ENCODE measurements around the gene MED15.
A peak's percentile ranks its signal among the peaks of the same experiment; 100 is the strongest.

The MED15 gene

DNA sequence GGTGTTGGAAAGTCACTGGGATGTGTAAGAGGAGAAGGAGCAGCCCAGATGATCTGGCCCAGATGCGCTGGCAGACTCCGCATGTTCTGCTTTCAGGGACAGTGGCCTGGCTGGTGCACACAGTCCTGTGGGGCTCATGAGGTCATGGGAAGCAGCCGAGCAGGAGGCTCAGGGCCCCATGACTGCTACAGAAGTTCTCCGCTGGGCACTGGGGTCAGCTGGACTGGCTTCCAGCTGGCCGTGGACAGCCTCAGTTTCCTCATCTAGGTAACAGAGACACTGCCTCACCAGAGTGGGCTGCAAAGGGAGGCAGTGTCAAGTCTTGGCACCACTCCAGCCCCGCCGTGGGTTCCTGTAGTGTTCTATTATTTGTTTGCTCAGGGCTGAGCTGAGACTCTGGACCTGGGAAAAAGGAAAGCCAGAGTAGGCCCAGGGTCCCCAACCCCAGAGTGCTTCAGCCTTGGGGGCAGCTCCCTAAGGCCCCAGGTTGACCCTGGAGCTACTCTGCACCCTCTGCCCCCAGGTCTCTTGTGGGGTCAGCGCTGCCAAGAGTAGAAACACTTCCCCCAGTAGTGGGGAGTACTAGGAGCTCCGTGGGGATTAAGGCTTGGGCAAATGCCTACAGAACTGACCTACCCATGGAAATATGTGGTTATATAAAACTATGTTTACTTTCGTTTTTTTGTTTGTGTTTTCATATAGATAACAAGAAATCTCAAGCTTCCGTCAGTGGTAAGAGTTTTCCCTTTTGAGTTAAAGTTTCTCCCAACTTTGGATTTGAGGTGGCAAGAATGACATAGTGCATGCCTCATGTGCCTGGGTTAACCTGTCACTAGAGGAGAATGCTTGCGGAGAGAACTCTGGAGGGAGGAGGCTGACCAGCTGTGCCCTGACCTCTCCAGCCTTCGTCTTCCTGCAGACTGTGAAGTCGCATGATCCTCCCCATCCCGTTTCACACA lies 45.3 kb downstream of the MED15 start:
- DNase-seq (ENCODE audit: low read depth): no peak

GRCh38 chr22:20553947-20554741 lies 46.7 kb downstream of the MED15 start:
- no peak for DNase-seq (ENCODE audit: low read depth)

GRCh38 chr22:20554824-20555223 lies 47.4 kb downstream of the MED15 start:
- DNase-seq (ENCODE audit: low read depth): no peak

- DNase-seq (ENCODE audit: low read depth): no peak
These were observed 51.1 kb downstream of the MED15 start for GRCh38 chr22:20558534-20558933.

- no peak for DNase-seq (ENCODE audit: low read depth)
These were observed 51.9 kb downstream of the MED15 start for GRCh38 chr22:20559174-20559760.

GRCh38 chr22:20560716-20561115 lies 53.3 kb downstream of the MED15 start:
- no peak for DNase-seq (ENCODE audit: low read depth)

DNA sequence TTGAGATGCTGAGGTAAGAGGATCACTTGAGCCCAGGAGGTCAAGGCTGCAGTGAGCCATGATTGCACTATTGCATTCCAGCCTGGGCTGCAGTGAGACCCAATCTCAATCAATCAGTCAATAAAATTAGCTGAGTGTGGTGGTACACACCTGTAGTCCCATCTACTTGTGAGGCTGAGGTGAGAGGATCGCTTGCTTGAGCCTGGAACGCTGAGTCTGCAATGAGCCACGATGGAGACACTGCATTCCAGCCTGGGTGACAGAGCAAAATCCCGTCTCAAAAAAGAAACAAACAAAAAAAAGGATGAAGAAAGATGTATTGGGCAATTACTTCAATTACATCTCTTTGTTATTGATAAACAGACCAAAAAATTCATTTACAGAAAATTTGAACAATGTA lies 54.5 kb downstream of the MED15 start:
- no peak for DNase-seq (ENCODE audit: low read depth)

DNA sequence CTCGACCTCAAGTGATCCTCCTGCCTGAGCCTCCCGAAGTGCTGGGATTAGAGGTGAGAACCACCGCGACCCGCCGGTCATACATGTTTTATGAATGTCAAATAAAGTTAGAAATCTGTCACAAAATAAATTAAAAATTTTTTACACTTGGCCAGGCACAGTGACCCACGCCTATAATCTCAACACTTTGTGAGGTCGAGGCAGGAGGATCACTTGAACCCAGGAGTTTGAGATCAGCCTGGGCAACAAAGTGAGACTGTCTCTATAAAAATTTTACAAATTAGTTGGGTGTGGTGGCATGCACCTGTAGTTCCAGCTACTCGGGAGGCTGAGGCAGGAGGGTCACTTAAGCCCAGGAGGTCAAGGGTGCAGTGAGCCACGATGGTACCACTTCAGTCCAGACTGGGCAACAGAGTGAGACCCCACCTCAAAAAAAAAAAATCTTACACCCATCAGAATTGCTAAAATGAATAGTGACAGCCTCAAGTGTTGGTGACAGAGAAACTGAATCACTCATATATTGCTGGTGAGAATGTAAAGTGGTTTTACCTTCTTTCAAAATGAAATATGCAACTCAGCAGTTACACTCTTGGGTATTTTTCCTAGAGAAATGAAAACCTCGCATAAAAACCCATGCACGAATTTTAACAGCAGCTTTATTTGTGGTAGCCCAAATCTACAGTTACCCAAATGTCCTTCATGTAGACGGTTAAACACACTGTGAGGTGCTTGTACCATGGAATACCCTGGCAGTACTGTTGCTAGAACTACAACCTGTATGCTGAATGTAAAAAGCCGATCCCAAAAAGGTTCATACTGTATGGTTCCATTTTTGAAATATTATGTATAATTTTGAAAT lies 55.4 kb downstream of the MED15 start:
- DNase-seq (ENCODE audit: low read depth): no peak

DNA sequence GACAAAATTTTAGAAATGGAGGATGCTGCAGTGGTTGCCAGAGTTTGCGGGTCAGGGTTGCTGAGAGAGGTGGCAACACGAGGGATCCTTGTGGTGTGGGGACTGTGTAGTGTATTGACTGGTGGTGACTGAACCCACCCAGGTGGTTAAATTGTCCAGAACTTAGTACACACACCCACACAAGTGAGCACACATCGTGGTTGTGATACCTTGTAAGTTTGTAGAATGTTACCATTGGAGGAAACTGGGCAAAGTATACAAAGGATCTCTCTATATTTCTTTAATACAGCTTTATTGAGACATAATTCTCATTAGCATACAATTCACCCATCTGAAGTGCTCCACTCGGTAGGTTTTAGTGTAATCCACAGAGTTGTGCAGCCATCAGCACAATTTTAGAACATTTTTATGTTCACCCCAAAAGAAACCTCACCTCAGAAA lies 56.1 kb downstream of the MED15 start:
- no peak for DNase-seq (ENCODE audit: low read depth)

DNA sequence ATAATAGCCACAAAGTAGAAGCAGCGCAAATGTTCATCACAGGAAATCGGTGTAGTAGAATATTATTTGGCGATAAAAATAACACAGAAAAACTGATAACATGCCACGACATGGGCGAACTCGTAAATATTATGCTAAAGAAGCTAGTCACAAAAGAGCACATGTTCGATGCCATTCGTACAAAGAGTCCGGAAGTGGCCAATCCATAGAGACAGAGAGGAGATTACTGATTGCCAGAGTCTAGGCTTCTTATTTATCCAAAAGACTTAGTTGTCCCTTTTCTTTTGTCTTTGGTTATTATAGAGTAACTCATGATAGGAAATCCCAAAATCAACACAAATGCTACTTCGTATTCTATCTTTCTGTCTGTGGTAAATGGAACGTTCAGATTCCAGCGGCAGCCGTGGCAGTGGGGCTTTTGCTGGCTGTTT lies 56.5 kb downstream of the MED15 start:
- DNase-seq (ENCODE audit: low read depth): no peak

DNA sequence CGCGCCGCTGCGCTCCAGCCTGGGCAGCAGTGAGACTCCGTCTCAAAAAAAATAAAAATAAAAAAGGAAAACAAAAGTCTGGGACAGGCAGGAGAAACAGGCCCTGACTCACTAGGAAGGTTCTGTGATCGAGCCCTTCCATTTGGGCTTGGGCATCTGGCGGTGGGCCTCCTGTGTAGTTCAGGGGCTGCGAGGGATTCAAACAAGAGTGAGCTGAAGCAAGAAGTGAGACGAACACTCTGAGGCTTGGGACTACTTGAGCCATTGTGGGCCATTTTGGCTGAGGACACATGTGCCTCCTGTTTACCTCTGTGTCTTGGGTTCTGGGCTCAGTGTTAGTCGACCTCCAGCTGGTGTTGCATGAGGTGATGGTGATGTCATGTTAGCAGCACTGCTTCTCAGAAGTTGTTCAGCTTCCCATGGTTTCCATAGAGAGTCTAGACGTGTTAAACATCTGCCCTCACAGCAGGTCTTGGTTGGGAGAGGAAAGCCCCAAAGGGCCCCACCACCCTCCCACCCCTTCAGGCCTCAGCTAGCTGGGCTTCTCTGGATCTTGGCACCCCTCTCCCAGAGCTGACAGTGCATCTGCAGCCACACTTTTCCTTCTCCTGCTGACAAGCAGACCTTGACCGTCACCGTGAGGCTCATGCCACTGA lies 57.8 kb downstream of the MED15 start:
- no peak for DNase-seq (ENCODE audit: low read depth)

- DNase-seq (ENCODE audit: low read depth): no peak
These were observed 58.4 kb downstream of the MED15 start for GRCh38 chr22:20565761-20566160.

DNA sequence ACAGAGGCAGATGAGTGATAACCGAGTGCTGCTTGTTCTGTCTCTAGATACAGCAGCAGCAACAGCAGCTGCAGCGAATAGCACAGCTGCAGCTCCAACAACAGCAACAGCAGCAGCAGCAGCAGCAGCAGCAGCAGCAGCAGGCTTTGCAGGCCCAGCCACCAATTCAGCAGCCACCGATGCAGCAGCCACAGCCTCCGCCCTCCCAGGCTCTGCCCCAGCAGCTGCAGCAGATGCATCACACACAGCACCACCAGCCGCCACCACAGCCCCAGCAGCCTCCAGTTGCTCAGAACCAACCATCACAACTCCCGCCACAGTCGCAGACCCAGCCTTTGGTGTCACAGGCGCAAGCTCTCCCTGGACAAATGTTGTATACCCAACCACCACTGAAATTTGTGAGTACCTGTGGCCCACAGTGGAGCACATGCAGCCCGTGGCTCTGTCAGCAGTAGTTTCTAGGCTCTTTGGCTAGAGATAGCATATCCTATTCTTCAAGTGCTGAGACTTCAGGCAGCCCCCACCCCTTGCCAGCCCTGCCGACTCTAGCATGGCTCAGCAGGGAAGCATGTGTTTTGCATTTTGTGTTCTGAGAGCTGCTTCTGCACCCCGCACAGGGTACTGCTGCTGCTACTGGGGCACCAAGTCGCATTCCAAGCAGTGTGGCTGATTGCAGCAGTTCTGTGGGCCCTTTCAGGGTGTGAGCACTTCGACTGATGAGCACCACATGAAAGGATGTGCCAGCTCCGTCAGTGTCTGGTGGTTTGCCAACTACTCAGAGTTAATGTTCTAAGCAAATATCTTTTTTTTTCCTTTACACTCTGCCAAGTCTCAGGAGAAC lies 59.2 kb downstream of the MED15 start:
- DNase-seq (ENCODE audit: low read depth): peak; percentile 65

DNA sequence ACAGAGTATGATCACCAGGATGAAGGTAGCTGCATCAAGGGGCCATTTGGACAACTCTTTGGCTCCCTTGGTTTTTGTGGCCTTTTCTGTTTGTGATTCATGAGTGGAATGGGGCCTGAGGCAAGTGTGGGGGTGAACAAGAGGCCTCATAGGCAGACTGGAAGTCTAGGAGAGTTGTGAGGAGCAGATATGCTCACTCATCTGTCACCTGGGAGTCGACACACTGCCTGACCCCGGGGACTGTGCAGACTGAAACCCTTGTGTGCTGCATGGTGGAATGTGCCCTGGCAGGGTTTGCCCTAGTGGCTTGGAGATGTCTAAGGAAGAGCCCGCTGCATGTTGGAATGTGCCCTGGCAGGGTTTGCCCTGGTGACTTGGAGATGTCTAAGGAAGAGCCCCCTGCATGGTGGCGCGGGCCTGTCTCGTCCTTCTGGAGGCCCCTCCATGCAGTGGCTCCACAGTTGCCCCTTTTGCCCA lies 60.0 kb downstream of the MED15 start:
- peak; percentile 61 for DNase-seq (ENCODE audit: low read depth)

GRCh38 chr22:20567993-20568417 lies 60.6 kb downstream of the MED15 start:
- no peak for DNase-seq (ENCODE audit: low read depth)

DNA sequence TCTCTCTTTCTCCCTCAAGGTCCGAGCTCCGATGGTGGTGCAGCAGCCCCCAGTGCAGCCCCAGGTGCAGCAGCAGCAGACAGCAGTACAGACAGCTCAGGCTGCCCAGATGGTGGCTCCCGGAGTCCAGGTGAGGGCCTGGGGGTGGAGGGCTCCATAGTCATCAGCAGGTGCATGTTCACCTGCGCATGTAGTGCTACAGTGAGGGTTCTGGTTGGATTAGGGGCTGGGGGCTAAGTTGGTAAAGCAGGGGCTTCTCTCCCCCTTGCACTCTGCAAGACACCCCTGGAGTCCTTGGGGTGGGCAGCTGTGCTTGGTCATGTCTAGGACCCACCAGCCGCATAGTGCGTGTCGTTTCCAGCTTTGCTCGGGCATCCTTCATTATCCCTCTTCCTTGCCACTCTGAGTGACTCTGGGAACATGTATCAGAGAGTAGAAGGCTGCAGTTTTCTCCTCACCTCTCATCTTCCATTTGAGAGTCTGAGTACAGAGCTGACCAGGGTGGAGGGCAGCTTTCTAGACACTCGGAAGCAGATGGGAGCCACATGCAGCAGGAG lies 61.2 kb downstream of the MED15 start:
- no peak for DNase-seq (ENCODE audit: low read depth)

- peak; percentile 97 for DNase-seq (ENCODE audit: low read depth)
These were observed 61.9 kb downstream of the MED15 start for GRCh38 chr22:20569059-20570058.

GRCh38 chr22:20571078-20571503 lies 63.7 kb downstream of the MED15 start:
- no peak for DNase-seq (ENCODE audit: low read depth)

Data from GM04503 (cell line).